Bronchial epithelial cell (primary cell): ENCODE measurements around the gene C11orf68. TPM values are rescaled to one million over a fixed set of nuclear protein-coding genes. Genes with fewer than 3 reads are reported as not detected.

Experiments used
- DNase-seq: peaks from one replicate; pipeline ENCODE4 v3.0.0-alpha.2; 2010; ENCODE audit warnings: low read depth
- FAIRE-seq: peaks from 2 replicates; lab custom pipeline; 2011; peaks lifted over from hg19 to GRCh38; lab: Jason Lieb, UNC
- H3K27me3 ChIP-seq: 2 replicates; pipeline ENCODE4 v1.5.1; 2011; ENCODE audit warnings: low read length; ENCODE audit not compliant: control insufficient read depth, insufficient read depth
- H3K36me3 ChIP-seq: 2 replicates; pipeline ENCODE4 v1.5.1; 2011; ENCODE audit warnings: low read length; ENCODE audit not compliant: control insufficient read depth, insufficient read depth
- H3K4me3 ChIP-seq: 2 replicates; pipeline ENCODE4 v1.5.1; 2011; ENCODE audit warnings: mild to moderate bottlenecking, low read depth, low read length, control low read depth
- total RNA-seq: library from RNA; depleted of rRNA; stranded (reverse); fragments of >200 nt; gene quantifications from 2 replicates; pipeline ENCODE4 v1.2.1, GENCODE V29; 2014
- TF ChIP-seq, protein P1 (sequence below): IDR thresholded peaks from 2 replicates; pipeline ENCODE4 v1.5.1; 2011; ENCODE audit warnings: mild to moderate bottlenecking, moderate library complexity, low read length, control low read depth, inconsistent platforms; ENCODE audit not compliant: insufficient read depth, severe bottlenecking

Gene C11orf68
- total RNA-seq, 1 donor from 2014 or later, result 8.4 TPM

DNA sequence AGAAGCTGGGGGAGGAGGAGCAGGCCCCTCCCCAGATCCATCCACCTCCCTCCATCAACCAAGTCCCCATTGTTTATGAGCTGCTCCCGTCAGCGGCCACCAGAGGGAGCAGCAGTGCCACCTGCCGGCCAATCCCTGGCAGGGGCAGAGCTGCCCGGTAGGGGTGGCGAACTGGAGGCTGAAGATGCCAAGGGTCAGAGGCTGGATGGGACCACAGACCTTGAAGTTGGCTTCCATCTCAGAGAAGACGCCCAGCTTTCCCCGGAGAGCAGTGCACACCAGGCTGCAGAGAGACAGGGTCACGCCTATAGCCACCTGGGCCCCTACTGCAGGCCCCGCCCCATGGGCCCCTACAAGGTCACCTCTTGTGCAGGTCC lies 34.2 kb downstream of the C11orf68 start:
- TF ChIP-seq, protein P1, sequence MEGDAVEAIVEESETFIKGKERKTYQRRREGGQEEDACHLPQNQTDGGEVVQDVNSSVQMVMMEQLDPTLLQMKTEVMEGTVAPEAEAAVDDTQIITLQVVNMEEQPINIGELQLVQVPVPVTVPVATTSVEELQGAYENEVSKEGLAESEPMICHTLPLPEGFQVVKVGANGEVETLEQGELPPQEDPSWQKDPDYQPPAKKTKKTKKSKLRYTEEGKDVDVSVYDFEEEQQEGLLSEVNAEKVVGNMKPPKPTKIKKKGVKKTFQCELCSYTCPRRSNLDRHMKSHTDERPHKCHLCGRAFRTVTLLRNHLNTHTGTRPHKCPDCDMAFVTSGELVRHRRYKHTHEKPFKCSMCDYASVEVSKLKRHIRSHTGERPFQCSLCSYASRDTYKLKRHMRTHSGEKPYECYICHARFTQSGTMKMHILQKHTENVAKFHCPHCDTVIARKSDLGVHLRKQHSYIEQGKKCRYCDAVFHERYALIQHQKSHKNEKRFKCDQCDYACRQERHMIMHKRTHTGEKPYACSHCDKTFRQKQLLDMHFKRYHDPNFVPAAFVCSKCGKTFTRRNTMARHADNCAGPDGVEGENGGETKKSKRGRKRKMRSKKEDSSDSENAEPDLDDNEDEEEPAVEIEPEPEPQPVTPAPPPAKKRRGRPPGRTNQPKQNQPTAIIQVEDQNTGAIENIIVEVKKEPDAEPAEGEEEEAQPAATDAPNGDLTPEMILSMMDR, result peak; percentile 100
- peak; percentile 36 for FAIRE-seq
- no peak overlapping the region for H3K4me3 ChIP-seq
- no peaks in the 10 kb centered on the region for H3K27me3 ChIP-seq
- DNase-seq, result peak; percentile 55
- H3K36me3 ChIP-seq, result peaks cover 28% of the 10 kb centered on the region

- H3K4me3 ChIP-seq, result no peak overlapping the region
- no peaks in the 10 kb centered on the region for H3K27me3 ChIP-seq
- TF ChIP-seq, protein P1, result no peak
- peaks cover 28% of the 10 kb centered on the region for H3K36me3 ChIP-seq
- DNase-seq (no peak), FAIRE-seq (no peak)
Observed at GRCh38 chr11:65883786-65884715, 34.8 kb downstream of the C11orf68 start.

GRCh38 chr11:65883058-65883761 lies 35.7 kb downstream of the C11orf68 start:
- DNase-seq (no peak), FAIRE-seq (no peak)
- Histone ChIP-seq H3K36me3 (peaks cover 28% of the 10 kb centered on the region), H3K4me3 (no peak overlapping the region), H3K27me3 (no peaks in the 10 kb centered on the region)
- TF ChIP-seq, protein P1, result no peak

DNA sequence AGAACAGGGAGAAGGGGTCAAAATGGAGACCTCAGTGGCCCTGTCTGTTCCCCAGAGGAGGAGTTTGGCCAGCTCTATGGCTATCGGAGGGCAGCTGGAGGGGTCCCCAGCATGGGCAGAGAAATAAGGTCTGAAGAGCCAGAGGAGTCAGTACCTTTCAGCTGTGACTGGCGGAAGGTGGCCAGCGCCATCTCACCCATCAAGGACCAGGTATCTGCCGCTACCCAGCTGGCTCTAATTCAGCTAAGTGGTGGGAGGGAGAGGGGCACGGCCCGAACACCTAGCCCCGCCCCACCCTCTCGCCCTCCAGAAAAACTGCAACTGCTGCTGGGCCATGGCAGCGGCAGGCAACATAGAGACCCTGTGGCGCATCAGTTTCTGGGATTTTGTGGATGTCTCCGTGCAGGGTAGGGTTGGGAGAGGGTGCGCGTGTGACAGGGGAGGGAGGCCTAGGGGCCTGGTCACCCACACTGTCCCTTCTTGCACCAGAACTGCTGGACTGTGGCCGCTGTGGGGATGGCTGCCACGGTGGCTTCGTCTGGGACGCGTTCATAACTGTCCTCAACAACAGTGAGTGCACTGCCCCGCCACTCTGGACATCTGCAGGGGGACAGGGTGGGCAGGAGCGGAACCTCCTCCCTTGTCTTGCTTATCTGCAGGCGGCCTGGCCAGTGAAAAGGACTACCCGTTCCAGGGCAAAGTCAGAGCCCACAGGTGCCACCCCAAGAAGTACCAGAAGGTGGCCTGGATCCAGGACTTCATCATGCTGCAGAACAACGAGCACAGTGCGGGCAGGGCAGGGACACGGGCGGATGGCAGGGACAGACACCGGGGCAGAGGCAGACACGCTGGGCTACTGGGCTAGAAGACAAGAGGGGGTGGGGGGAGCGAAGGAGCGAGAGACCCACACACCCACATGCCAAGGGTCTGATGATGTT lies 36.5 kb downstream of the C11orf68 start:
- TF ChIP-seq, protein P1, result no peak
- FAIRE-seq (no peak), DNase-seq (no peak)
- Histone ChIP-seq H3K4me3 (no peak overlapping the region), H3K36me3 (peaks cover 27% of the 10 kb centered on the region), H3K27me3 (no peaks in the 10 kb centered on the region)

- TF ChIP-seq, protein P1, result no peak
- no peak overlapping the region for H3K4me3 ChIP-seq
- H3K36me3 ChIP-seq, result peaks cover 21% of the 10 kb centered on the region
- no peaks in the 10 kb centered on the region for H3K27me3 ChIP-seq
- DNase-seq (no peak), FAIRE-seq (no peak)
Observed at GRCh38 chr11:65880844-65881421, 37.9 kb downstream of the C11orf68 start.
